ENCODE measurements around the gene ALK.

Gene ALK

GRCh38 chr2:29719639-29720038 is 201.7 kb downstream of the ALK start:
- no peak overlapping the region for H2AFZ ChIP-seq (ENCODE audit: low read depth, low read length)
- H3K4me2 ChIP-seq (ENCODE audit: insufficient read depth, low read length), result no peak overlapping the region
- no peaks in the 10 kb centered on the region for H3K9me3 ChIP-seq (ENCODE audit: insufficient read depth, low read length, severe bottlenecking)
- H3K4me1 ChIP-seq (ENCODE audit: insufficient read depth, low read length), result no peaks in the 10 kb centered on the region
- H3K4me3 ChIP-seq (ENCODE audit: low read depth in 1 of 2, low read length in 2 of 2), result no peak overlapping the region
- DNase-seq, result no peak
- H3K9ac ChIP-seq (ENCODE audit: low read depth, low read length), result no peak overlapping the region
- no peaks in the 10 kb centered on the region for H3K79me2 ChIP-seq (ENCODE audit: insufficient read depth, low read length)
- TF ChIP-seq CTCF (IDR thresholded peaks at IDR 0.05; ENCODE audit: borderline replicate concordance, extremely low read depth, low read length, poor library complexity, severe bottlenecking), result no peak
- TF ChIP-seq EZH2 (IDR thresholded peaks at IDR 0.05; ENCODE audit: borderline replicate concordance, low read depth, low read length, severe bottlenecking), result no peak
- no peaks in the 10 kb centered on the region for H4K20me1 ChIP-seq (ENCODE audit: insufficient read depth, low read length)
- H3K27me3 ChIP-seq (ENCODE audit: insufficient read depth, low read length, poor library complexity), result peaks cover 11% of the 10 kb centered on the region
- ATAC-seq (ENCODE audit: insufficient read depth, low read depth), result no peak
- H3K27ac ChIP-seq (ENCODE audit: low read length), result no peak overlapping the region
- no peaks in the 10 kb centered on the region for H3K36me3 ChIP-seq (ENCODE audit: insufficient read depth, low read length)

GRCh38 chr2:29718076-29718686 is 203.2 kb downstream of the ALK start:
- Histone ChIP-seq H3K4me1 (ENCODE audit: insufficient read depth, low read length) (no peaks in the 10 kb centered on the region), H3K79me2 (ENCODE audit: insufficient read depth, low read length) (no peaks in the 10 kb centered on the region), H3K4me3 (ENCODE audit: low read depth in 1 of 2, low read length in 2 of 2) (no peak overlapping the region), H3K27ac (ENCODE audit: low read length) (no peak overlapping the region), H3K4me2 (ENCODE audit: insufficient read depth, low read length) (no peak overlapping the region), H3K9me3 (ENCODE audit: insufficient read depth, low read length, severe bottlenecking) (no peaks in the 10 kb centered on the region), H4K20me1 (ENCODE audit: insufficient read depth, low read length) (no peaks in the 10 kb centered on the region), H3K9ac (ENCODE audit: low read depth, low read length) (no peak overlapping the region), H3K27me3 (ENCODE audit: insufficient read depth, low read length, poor library complexity) (peaks cover 11% of the 10 kb centered on the region), H2AFZ (ENCODE audit: low read depth, low read length) (no peak overlapping the region), H3K36me3 (ENCODE audit: insufficient read depth, low read length) (no peaks in the 10 kb centered on the region)
- no peak for TF ChIP-seq EZH2 (IDR thresholded peaks at IDR 0.05; ENCODE audit: borderline replicate concordance, low read depth, low read length, severe bottlenecking)
- TF ChIP-seq CTCF (IDR thresholded peaks at IDR 0.05; ENCODE audit: borderline replicate concordance, extremely low read depth, low read length, poor library complexity, severe bottlenecking), result no peak
- ATAC-seq (ENCODE audit: insufficient read depth, low read depth) (no peak), DNase-seq (no peak)

GRCh38 chr2:29715655-29716054 is 205.7 kb downstream of the ALK start:
- no peak overlapping the region for H3K27ac ChIP-seq (ENCODE audit: low read length)
- H3K9ac ChIP-seq (ENCODE audit: low read depth, low read length), result no peak overlapping the region
- no peak overlapping the region for H2AFZ ChIP-seq (ENCODE audit: low read depth, low read length)
- no peak for ATAC-seq (ENCODE audit: insufficient read depth, low read depth)
- no peak overlapping the region for H3K4me3 ChIP-seq (ENCODE audit: low read depth in 1 of 2, low read length in 2 of 2)
- H4K20me1 ChIP-seq (ENCODE audit: insufficient read depth, low read length), result no peaks in the 10 kb centered on the region
- H3K4me1 ChIP-seq (ENCODE audit: insufficient read depth, low read length), result no peaks in the 10 kb centered on the region
- no peak for DNase-seq
- H3K27me3 ChIP-seq (ENCODE audit: insufficient read depth, low read length, poor library complexity), result peaks cover 5% of the 10 kb centered on the region
- H3K36me3 ChIP-seq (ENCODE audit: insufficient read depth, low read length), result no peaks in the 10 kb centered on the region
- no peak for TF ChIP-seq EZH2 (IDR thresholded peaks at IDR 0.05; ENCODE audit: borderline replicate concordance, low read depth, low read length, severe bottlenecking)
- no peak for TF ChIP-seq CTCF (IDR thresholded peaks at IDR 0.05; ENCODE audit: borderline replicate concordance, extremely low read depth, low read length, poor library complexity, severe bottlenecking)
- no peak overlapping the region for H3K4me2 ChIP-seq (ENCODE audit: insufficient read depth, low read length)
- no peaks in the 10 kb centered on the region for H3K9me3 ChIP-seq (ENCODE audit: insufficient read depth, low read length, severe bottlenecking)
- no peaks in the 10 kb centered on the region for H3K79me2 ChIP-seq (ENCODE audit: insufficient read depth, low read length)

Measured in DND-41 (cell line).